OCI-LY1 (cell line): ENCODE measurements around the gene THSD7A.

Source experiments
- EZH2 ChIP-seq: fragments of 200-600 bp; sonication (generic), shearing (Covaris generic); IDR thresholded peaks from 2 replicates; pipeline ENCODE4 v1.8.0; 2017; ENCODE audit warnings: borderline replicate concordance, mixed run types, mild to moderate bottlenecking, antibody characterized with exemption, low read length, moderate library complexity, mixed read lengths
- TF ChIP-seq, protein P1 (sequence below): fragments of 200-600 bp; sonication (generic), shearing (Covaris generic); IDR thresholded peaks from 2 replicates; pipeline ENCODE4 v1.5.1; 2017; ENCODE audit warnings: mild to moderate bottlenecking, antibody characterized with exemption, low read length, moderate library complexity, mixed read lengths

DNA sequence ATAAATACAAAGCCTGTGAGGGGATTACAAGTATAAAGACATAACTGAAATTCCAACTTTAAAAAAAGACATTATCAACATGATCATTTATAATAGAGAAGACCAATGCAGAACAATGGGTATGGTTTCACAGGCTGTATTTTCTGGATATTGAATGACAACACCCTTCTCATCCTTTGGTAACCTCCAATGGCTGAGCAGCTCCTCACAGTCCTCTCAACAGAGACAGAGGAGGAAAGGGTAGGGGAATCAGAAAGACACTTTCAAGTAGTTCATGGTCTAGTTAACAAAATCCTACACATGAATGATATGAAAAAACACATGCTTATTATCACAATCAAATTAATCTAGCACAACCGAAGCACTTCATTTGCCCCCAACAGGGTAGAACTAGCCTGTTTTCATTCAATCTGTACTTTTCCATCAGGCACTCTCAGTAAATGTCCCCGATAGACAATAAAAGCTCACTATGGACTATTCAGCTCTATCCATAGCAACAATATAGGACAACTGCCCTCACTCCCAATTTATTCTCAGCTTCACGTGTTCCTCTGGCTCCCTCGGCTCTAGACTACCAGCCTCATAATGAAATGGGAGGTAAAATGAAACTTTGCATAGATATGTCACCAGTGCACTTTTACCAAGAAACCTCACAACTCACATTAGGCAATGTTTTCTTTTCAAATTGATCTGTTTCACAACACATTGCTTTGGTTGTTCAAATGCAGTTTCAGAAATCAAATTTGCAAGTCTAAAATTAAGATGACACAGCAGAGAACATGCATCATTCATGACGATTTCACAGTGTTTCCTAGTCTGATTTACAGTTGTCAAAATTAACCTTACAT, 211.4 kb downstream of the THSD7A start:
- TF ChIP-seq, protein P1, sequence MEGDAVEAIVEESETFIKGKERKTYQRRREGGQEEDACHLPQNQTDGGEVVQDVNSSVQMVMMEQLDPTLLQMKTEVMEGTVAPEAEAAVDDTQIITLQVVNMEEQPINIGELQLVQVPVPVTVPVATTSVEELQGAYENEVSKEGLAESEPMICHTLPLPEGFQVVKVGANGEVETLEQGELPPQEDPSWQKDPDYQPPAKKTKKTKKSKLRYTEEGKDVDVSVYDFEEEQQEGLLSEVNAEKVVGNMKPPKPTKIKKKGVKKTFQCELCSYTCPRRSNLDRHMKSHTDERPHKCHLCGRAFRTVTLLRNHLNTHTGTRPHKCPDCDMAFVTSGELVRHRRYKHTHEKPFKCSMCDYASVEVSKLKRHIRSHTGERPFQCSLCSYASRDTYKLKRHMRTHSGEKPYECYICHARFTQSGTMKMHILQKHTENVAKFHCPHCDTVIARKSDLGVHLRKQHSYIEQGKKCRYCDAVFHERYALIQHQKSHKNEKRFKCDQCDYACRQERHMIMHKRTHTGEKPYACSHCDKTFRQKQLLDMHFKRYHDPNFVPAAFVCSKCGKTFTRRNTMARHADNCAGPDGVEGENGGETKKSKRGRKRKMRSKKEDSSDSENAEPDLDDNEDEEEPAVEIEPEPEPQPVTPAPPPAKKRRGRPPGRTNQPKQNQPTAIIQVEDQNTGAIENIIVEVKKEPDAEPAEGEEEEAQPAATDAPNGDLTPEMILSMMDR, result no peak
- TF ChIP-seq EZH2, result no peak
